H1 (cell line): Measurements from ENCODE around the gene KIF25. TPM values are rescaled to one million over a fixed set of nuclear protein-coding genes. Genes with fewer than 3 reads are reported as not detected.

ENCODE experiments used
- BRCA1 ChIP-seq: IDR thresholded peaks from 2 replicates; pipeline ENCODE4 v1.6.1; 2012; ENCODE audit warnings: low read depth, low read length, improper control_type of control experiment
- CEBPB ChIP-seq: IDR thresholded peaks from 2 replicates; pipeline ENCODE4 v1.6.1; 2012; ENCODE audit warnings: low read depth, low read length
- GABPA ChIP-seq: IDR thresholded peaks from 2 replicates; pipeline ENCODE4 v1.6.1; 2011; ENCODE audit warnings: mild to moderate bottlenecking, low read length, moderate library complexity, borderline replicate concordance; ENCODE audit not compliant: insufficient read depth
- KDM4A ChIP-seq: IDR thresholded peaks from one replicate; pipeline ENCODE4 v1.7.1; 2012; ENCODE audit warnings: low read depth, mild to moderate bottlenecking, moderate library complexity, low read length, inconsistent platforms; ENCODE audit not compliant: severe bottlenecking
- POU5F1 ChIP-seq: IDR thresholded peaks from 2 replicates; pipeline ENCODE4 v1.6.1; 2011; ENCODE audit warnings: low read depth, mild to moderate bottlenecking, low read length, moderate library complexity
- polyA plus RNA-seq, 7 experiments: library from polyadenylated mRNA; depleted of rRNA in 3 of 7; stranded (reverse) in 5 of 7; unstranded in 2 of 7; fragments of >200 nt in 5 of 7; fragments of 200-250 nt in 2 of 7; gene quantifications; 1 replicate in 5 of 7; 2 replicates in 1 of 7; 4 replicates in 1 of 7; pipeline versions ENCODE4 v1.2.1 to v1.2.3, GENCODE V29; 2011 to 2013; ENCODE audit warnings: missing spikeins in 2 of 7, mixed read lengths in 2 of 7
- total RNA-seq: library from RNA; stranded (reverse); fragmentation: NEBNext Ultra II Directional; extraction: Animal tissue kit (Norgen Biotek cat#: 25700); gene quantifications from 2 replicates; pipeline ENCODE4 v1.2.1, GENCODE V29; 2021

KIF25 gene
- total and polyA plus RNA-seq, 2 of the 8 experiments (the other 6 are each of a cell fraction or from before 2014, with no cell fraction given), result 1.5 to 2.0 TPM

GRCh38 chr6:168087436-168088160, 90.1 kb downstream of the KIF25 start (continued):
- TF ChIP-seq BRCA1 (no peak), POU5F1 (no peak), KDM4A (no peak), CEBPB (no peak), GABPA (no peak)
